ENCODE data around the gene MEDAG. TPM values are rescaled to one million over a fixed set of nuclear protein-coding genes. Genes with fewer than 3 reads are reported as not detected.

MEDAG gene
- total RNA-seq, 2 experiments from 2014 or later: not detected

DNA sequence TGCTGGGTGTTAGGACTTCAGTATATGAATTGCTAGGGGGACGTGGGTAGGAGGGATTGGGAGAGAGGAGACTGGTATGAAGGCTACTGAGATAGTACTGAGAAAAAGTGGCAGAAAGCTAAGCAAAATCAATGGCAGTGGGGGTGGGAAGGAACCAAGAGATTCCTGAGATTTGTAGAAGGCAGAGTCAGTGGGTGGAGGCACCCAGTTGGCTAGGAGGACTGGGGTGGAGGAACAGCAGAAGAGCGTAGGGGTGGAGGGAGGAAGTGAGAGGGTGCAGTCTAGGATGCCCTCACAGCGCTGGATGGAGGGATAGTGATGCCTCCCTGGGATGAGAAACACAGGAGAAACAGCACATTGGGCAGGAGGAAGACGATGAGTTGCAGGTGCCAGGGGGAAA is 5.6 kb upstream of the MEDAG start:
- TF ChIP-seq, protein P1, sequence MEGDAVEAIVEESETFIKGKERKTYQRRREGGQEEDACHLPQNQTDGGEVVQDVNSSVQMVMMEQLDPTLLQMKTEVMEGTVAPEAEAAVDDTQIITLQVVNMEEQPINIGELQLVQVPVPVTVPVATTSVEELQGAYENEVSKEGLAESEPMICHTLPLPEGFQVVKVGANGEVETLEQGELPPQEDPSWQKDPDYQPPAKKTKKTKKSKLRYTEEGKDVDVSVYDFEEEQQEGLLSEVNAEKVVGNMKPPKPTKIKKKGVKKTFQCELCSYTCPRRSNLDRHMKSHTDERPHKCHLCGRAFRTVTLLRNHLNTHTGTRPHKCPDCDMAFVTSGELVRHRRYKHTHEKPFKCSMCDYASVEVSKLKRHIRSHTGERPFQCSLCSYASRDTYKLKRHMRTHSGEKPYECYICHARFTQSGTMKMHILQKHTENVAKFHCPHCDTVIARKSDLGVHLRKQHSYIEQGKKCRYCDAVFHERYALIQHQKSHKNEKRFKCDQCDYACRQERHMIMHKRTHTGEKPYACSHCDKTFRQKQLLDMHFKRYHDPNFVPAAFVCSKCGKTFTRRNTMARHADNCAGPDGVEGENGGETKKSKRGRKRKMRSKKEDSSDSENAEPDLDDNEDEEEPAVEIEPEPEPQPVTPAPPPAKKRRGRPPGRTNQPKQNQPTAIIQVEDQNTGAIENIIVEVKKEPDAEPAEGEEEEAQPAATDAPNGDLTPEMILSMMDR (IDR thresholded peaks at IDR 0.05): no peak
- Mint-ChIP-seq H3K27me3 (peaks cover 45% of the 10 kb centered on the region), H3K4me1 (ENCODE audit: low read depth) (peaks cover 10% of the 10 kb centered on the region), H3K27ac (no peak overlapping the region), H3K36me3 (ENCODE audit: low read depth) (no peaks in the 10 kb centered on the region), H3K9me3 (no peaks in the 10 kb centered on the region), H3K4me3 (no peak overlapping the region)
- DNase-seq (no peak), ATAC-seq (no peak)
- POLR2A ChIA-PET: no interaction called here
- CTCF ChIA-PET: interaction anchor here (1.2 to 2.3 kb wide), 2 partner anchors 8 to 35 kb away, joined by 4 to 9 read pairs; no protein-coding TSS in a partner anchor
- intact Hi-C loops (cut with micrococcal nuclease): no loop called here

DNA sequence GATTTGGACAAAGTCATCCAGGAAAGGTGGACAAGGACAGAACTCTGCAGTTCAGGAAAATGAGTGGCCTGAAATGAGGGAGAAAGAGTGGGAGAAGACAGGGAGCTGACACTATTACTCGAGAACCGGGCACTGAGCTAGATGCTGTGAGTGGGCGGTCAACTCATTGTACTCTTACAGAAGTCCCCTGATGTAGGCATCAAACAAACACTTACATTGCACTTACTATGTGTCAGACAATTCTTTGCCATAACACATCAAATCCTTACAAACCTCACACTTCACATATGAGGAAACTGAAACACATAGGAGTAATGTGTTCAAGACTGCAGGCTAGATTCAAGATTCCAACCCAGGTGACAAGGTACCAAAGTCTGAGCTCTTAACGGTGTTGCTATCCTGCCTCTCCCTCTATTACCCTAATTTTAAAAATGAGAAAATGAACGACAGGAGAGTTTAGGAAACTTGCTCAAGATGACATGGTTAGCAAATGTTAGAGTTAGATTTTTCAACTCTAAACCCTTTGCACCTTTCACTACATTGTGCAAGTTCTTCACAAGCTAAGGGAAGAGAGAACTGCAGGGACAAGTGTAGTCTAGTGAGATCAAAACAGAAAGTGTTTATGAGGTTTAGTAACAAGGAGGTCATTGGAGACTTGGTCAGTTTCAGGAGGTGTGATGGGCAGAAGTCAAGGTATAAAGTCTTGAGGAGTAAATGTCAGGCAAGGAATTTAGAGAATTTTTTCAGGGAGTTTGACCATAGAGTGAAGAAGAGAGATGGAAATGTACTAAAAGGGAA is 4.9 kb upstream of the MEDAG start:
- ChIA-PET CTCF (interaction anchor here (1.2 to 2.3 kb wide), 2 partner anchors 9 to 35 kb away, joined by 4 to 9 read pairs; no protein-coding TSS in a partner anchor), POLR2A (no interaction called here)
- ATAC-seq: no peak
- H3K27ac Mint-ChIP-seq: no peak overlapping the region
- no peaks in the 10 kb centered on the region for H3K9me3 Mint-ChIP-seq
- intact Hi-C loops (cut with micrococcal nuclease): no loop called here
- peaks cover 10% of the 10 kb centered on the region for H3K4me1 Mint-ChIP-seq (ENCODE audit: low read depth)
- DNase-seq: peak; percentile 6
- peaks cover 49% of the 10 kb centered on the region for H3K27me3 Mint-ChIP-seq
- H3K4me3 Mint-ChIP-seq: no peak overlapping the region
- H3K36me3 Mint-ChIP-seq (ENCODE audit: low read depth): no peaks in the 10 kb centered on the region
- TF ChIP-seq, protein P1 (IDR thresholded peaks at IDR 0.05): no peak

DNA sequence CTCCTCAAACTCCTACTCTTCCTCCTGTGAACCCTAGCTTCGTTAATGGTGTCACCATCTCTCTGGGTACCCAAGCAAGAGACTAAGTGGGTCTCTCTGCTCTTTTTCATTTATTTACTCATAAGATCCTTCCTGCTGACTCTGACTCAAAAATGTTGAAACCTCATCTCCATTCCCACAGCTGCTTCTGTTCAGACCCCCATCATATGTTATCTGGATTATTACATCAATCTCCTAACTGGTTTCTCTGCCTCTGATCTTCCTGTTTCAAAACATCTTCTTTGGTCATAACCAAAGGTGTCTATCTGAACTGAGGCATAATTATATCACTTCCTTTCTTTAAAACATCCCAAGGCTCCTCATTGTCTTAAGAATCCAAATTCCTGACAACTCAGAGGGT is 2.0 kb upstream of the MEDAG start:
- Mint-ChIP-seq H3K9me3 (no peaks in the 10 kb centered on the region), H3K27ac (no peak overlapping the region), H3K36me3 (ENCODE audit: low read depth) (no peaks in the 10 kb centered on the region), H3K27me3 (peaks cover 52% of the 10 kb centered on the region), H3K4me3 (no peak overlapping the region), H3K4me1 (ENCODE audit: low read depth) (peaks cover 3% of the 10 kb centered on the region)
- DNase-seq: no peak
- TF ChIP-seq, protein P1 (IDR thresholded peaks at IDR 0.05): no peak
- ChIA-PET POLR2A (no interaction called here), CTCF (interaction anchor here (1.5 kb wide), 1 partner anchor 11 kb away, joined by 7 read pairs; no protein-coding TSS in a partner anchor)
- ATAC-seq: no peak
- intact Hi-C loops (cut with micrococcal nuclease): no loop called here

DNA sequence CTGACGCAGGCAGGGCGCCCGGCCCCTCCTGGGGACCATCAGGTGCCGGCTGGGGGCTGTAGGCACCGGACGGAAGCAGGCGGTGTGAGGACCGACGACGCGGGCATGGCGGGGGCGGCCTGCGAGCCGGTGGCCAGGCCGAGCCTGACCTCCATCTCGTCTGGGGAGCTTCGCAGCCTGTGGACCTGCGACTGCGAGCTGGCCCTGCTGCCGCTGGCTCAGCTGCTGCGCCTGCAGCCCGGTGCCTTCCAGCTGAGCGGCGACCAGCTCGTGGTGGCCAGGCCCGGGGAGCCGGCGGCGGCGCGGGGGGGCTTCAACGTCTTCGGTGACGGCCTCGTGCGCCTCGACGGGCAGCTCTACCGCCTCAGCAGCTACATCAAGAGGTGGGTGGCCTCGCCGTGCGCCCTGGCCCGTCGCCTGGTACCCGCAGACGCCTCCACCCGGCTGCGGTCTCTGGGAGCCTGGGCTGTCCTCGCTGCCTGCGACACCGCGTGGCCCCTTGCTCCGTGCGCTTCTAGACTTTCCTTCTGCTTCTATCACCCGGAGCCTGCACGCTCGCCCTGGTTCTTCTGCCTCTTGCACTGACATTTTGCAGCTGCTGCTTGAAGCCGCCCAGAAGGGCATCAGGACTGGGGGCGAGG is 460 bp downstream of the MEDAG start:
- no peaks in the 10 kb centered on the region for H3K4me1 Mint-ChIP-seq (ENCODE audit: low read depth)
- H3K27me3 Mint-ChIP-seq: peaks cover 48% of the 10 kb centered on the region
- intact Hi-C loops (cut with micrococcal nuclease): no loop called here
- TF ChIP-seq, protein P1 (IDR thresholded peaks at IDR 0.05): no peak
- H3K36me3 Mint-ChIP-seq (ENCODE audit: low read depth): no peaks in the 10 kb centered on the region
- no peak overlapping the region for H3K4me3 Mint-ChIP-seq
- ATAC-seq (peak; percentile 60), DNase-seq (peak; percentile 26)
- no peak overlapping the region for H3K27ac Mint-ChIP-seq
- CTCF ChIA-PET: interaction anchor here (1.0 kb wide), 1 partner anchor 40 kb away, joined by 3 read pairs; no protein-coding TSS in a partner anchor
- POLR2A ChIA-PET: no interaction called here
- H3K9me3 Mint-ChIP-seq: no peaks in the 10 kb centered on the region

Data from activated CD8-positive, alpha-beta T cell treated with anti-CD3 and anti-CD28 coated beads for 36 hours (primary cell).